Measurements from ENCODE around the gene CRYL1.

CRYL1 gene

DNA sequence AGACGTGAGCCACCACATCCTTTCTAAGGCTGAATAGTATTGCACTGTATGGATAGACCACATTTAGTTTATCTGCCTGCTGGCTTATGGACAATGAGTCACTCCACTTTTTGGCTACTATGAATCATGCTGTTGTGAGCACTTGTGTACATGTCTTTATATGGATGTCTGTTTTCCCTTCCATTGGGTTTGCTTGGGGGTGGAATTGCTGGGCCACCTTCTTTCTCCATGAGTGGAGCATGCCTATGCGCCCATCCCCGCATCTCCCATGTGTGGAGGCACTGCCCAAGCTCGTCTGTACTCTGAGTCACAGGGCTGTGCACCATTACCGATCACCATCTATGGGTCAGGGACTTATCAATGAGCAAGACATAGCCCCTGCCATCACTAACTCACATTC, 166.3 kb downstream of the CRYL1 start:
- H3K4me1 ChIP-seq = no peaks in the 10 kb centered on the region
- no peak for DNase-seq

DNA sequence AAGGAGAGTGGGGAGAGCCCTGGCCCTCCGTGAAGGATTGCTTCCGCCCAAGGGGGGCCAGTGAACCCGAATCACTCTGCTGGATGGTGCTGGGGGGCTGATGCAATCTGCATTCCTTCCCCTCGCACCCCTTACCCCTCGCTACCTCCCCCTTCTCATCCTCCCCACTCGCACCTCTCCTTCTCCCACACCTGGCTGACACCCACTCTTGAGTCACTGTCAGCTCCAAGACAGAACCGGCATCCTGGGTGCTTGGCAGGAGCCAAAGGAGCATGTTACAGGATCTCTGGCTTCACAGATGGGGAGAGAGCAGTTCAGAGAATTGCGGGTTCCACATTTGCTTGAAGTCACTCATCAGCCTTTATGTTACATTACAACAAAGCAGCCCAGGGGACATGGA, 167.6 kb downstream of the CRYL1 start:
- Histone ChIP-seq H3K9me3 (no peaks in the 10 kb centered on the region), H3K4me1 (no peaks in the 10 kb centered on the region), H3K4me3 (ENCODE audit: low read depth, low read length) (no peak overlapping the region), H3K36me3 (no peaks in the 10 kb centered on the region), H3K27me3 (peaks cover 13% of the 10 kb centered on the region; the same call in 1 of the 2 replicates)
- no peak for TF ChIP-seq CTCF (IDR thresholded peaks at IDR 0.05; ENCODE audit: low read depth, low read length)
- DNase-seq = no peak

More for the DNA sequence above, 166.3 kb downstream of the CRYL1 start:
- Histone ChIP-seq H3K9me3 (no peaks in the 10 kb centered on the region), H3K27me3 (peaks cover 13% of the 10 kb centered on the region; the same call in 1 of the 2 replicates), H3K36me3 (no peaks in the 10 kb centered on the region), H3K4me3 (ENCODE audit: low read depth, low read length) (no peak overlapping the region)
- no peak for TF ChIP-seq CTCF (IDR thresholded peaks at IDR 0.05; ENCODE audit: low read depth, low read length)

DNA sequence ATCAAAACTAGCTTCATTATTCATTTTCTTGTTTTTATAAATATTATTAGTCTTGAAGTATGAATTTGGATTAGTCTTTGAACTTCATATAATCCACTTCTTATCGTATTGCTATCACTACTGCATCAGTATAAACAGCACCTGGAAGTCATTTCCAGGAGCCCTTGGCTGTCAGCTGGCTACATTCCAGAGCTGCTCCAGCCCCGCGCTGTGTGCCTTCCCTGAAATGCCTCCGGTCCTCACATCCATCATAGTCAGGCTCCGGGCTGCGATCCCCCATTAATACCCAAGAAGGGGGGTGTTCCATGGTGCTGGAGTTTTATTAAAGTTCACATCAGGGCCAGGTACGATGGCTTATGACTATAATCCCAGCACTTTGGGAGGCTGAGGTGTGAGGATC, 169.2 kb downstream of the CRYL1 start:
- TF ChIP-seq CTCF (IDR thresholded peaks at IDR 0.05; ENCODE audit: low read depth, low read length) = no peak
- Histone ChIP-seq H3K27me3 (peaks cover 13% of the 10 kb centered on the region; the same call in 1 of the 2 replicates), H3K4me3 (ENCODE audit: low read depth, low read length) (no peak overlapping the region), H3K4me1 (no peaks in the 10 kb centered on the region), H3K9me3 (no peaks in the 10 kb centered on the region), H3K36me3 (no peaks in the 10 kb centered on the region)
- no peak for DNase-seq

DNA sequence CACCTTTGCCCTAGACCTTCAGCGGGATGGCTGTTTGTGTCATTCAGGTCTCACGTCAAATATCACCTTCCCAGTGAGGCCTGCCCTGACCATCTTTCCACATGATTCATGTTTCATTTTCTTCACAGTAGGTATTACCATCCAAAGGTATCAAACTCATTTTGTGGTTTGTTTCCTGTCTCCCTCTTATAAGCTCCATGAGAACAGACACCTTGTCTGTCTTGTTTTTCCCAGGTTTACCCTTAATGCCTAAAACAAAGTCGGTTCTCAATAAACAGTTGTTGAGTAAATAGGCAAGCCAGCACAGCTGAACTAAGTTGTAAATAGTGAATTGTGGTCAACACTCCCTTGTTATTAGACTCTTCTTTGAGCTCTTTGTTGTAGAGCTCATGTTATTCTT, 170.9 kb downstream of the CRYL1 start:
- Histone ChIP-seq H3K27me3 (peaks cover 13% of the 10 kb centered on the region; the same call in 1 of the 2 replicates), H3K36me3 (no peaks in the 10 kb centered on the region), H3K9me3 (no peaks in the 10 kb centered on the region), H3K4me3 (ENCODE audit: low read depth, low read length) (no peak overlapping the region), H3K4me1 (no peaks in the 10 kb centered on the region)
- DNase-seq = no peak
- TF ChIP-seq CTCF (IDR thresholded peaks at IDR 0.05; ENCODE audit: low read depth, low read length) = no peak

DNA sequence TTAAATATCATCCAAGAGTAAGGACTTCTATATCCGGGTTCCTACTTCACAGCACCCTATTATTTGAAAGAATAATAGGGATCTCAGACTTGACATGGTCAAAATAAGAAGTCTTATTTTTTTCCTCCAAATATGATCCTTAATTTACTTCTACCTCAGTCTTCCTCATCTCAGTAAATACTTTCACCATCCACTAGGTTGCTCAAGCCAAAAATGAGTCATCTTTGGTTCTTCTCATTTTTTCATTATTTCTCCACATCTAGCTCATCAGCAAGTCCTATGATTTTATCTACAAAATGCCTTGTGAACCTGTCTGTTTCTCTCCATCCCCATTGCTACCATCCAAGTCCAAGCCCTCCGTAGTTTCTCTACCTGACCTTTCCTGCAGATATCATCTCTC, 171.7 kb downstream of the CRYL1 start:
- Histone ChIP-seq H3K9me3 (no peaks in the 10 kb centered on the region), H3K4me1 (no peaks in the 10 kb centered on the region), H3K36me3 (no peaks in the 10 kb centered on the region), H3K4me3 (ENCODE audit: low read depth, low read length) (no peak overlapping the region), H3K27me3 (peaks cover 13% of the 10 kb centered on the region; the same call in 1 of the 2 replicates)
- no peak for TF ChIP-seq CTCF (IDR thresholded peaks at IDR 0.05; ENCODE audit: low read depth, low read length)
- DNase-seq = no peak
